ENCODE results near the gene GSTM3.

The GSTM3 gene

GRCh38 chr1:109765483-109765815 lies 24.6 kb upstream of the GSTM3 start:
- Histone ChIP-seq H3K9ac (ENCODE audit: low read length) (no peak overlapping the region), H3K4me1 (ENCODE audit: control insufficient read depth, low read depth, low read length) (no peaks in the 10 kb centered on the region), H3K4me3 (ENCODE audit: low read length) (no peak overlapping the region), H3K36me3 (ENCODE audit: control insufficient read depth, low read depth, low read length) (no peaks in the 10 kb centered on the region), H3K27ac (ENCODE audit: low read length) (no peak overlapping the region), H3K27me3 (ENCODE audit: control insufficient read depth, insufficient read depth, low read length) (no peaks in the 10 kb centered on the region), H3K9me3 (ENCODE audit: control insufficient read depth, low read depth, low read length) (no peaks in the 10 kb centered on the region)

GRCh38 chr1:109764561-109765482 lies 24.0 kb upstream of the GSTM3 start:
- H3K9ac ChIP-seq (ENCODE audit: low read length) = no peak overlapping the region
- no peak overlapping the region for H3K27ac ChIP-seq (ENCODE audit: low read length)
- H3K9me3 ChIP-seq (ENCODE audit: control insufficient read depth, low read depth, low read length) = no peaks in the 10 kb centered on the region
- no peaks in the 10 kb centered on the region for H3K36me3 ChIP-seq (ENCODE audit: control insufficient read depth, low read depth, low read length)
- no peak overlapping the region for H3K4me3 ChIP-seq (ENCODE audit: low read length)
- H3K27me3 ChIP-seq (ENCODE audit: control insufficient read depth, insufficient read depth, low read length) = no peaks in the 10 kb centered on the region
- H3K4me1 ChIP-seq (ENCODE audit: control insufficient read depth, low read depth, low read length) = no peaks in the 10 kb centered on the region

- Histone ChIP-seq H3K9ac (ENCODE audit: low read length) (no peak within 1 kb of the TSS), H3K9me3 (ENCODE audit: control insufficient read depth, low read depth, low read length) (no peaks in the 10 kb centered on the region), H3K36me3 (ENCODE audit: control insufficient read depth, low read depth, low read length) (no peaks in the 10 kb centered on the region), H3K27me3 (ENCODE audit: control insufficient read depth, insufficient read depth, low read length) (no peaks in the 10 kb centered on the region), H3K4me1 (ENCODE audit: control insufficient read depth, low read depth, low read length) (no peaks in the 10 kb centered on the region), H3K4me3 (ENCODE audit: low read length) (no peak within 1 kb of the TSS), H3K27ac (ENCODE audit: low read length) (no peak within 1 kb of the TSS)
Measured at GRCh38 chr1:109763646-109764415, 23.0 kb upstream of the GSTM3 start, which contains the start of gene EPS8L3. Gene EPS8L3 (minus strand): TSS chr1:109763923. CDS start chr1:109761749, 2,174 bp downstream.

- Histone ChIP-seq H3K27ac (ENCODE audit: low read length) (no peak overlapping the region), H3K9ac (ENCODE audit: low read length) (no peak overlapping the region), H3K4me3 (ENCODE audit: low read length) (no peak overlapping the region)
Measured at GRCh38 chr1:109762821-109763645, 22.2 kb upstream of the GSTM3 start.

GRCh38 chr1:109762039-109762585 lies 21.3 kb upstream of the GSTM3 start:
- Histone ChIP-seq H3K9me3 (ENCODE audit: control insufficient read depth, low read depth, low read length) (no peaks in the 10 kb centered on the region), H3K4me1 (ENCODE audit: control insufficient read depth, low read depth, low read length) (no peaks in the 10 kb centered on the region), H3K36me3 (ENCODE audit: control insufficient read depth, low read depth, low read length) (no peaks in the 10 kb centered on the region), H3K9ac (ENCODE audit: low read length) (no peak overlapping the region), H3K4me3 (ENCODE audit: low read length) (no peak overlapping the region), H3K27ac (ENCODE audit: low read length) (no peak overlapping the region), H3K27me3 (ENCODE audit: control insufficient read depth, insufficient read depth, low read length) (no peaks in the 10 kb centered on the region)

More at GRCh38 chr1:109762821-109763645, 22.2 kb upstream of the GSTM3 start:
- no peaks in the 10 kb centered on the region for H3K4me1 ChIP-seq (ENCODE audit: control insufficient read depth, low read depth, low read length)
- no peaks in the 10 kb centered on the region for H3K36me3 ChIP-seq (ENCODE audit: control insufficient read depth, low read depth, low read length)
- H3K9me3 ChIP-seq (ENCODE audit: control insufficient read depth, low read depth, low read length) = no peaks in the 10 kb centered on the region
- no peaks in the 10 kb centered on the region for H3K27me3 ChIP-seq (ENCODE audit: control insufficient read depth, insufficient read depth, low read length)

- Histone ChIP-seq H3K36me3 (ENCODE audit: control insufficient read depth, low read depth, low read length) (no peaks in the 10 kb centered on the region), H3K9ac (ENCODE audit: low read length) (no peak overlapping the region), H3K27ac (ENCODE audit: low read length) (no peak overlapping the region), H3K4me1 (ENCODE audit: control insufficient read depth, low read depth, low read length) (no peaks in the 10 kb centered on the region), H3K4me3 (ENCODE audit: low read length) (no peak overlapping the region), H3K27me3 (ENCODE audit: control insufficient read depth, insufficient read depth, low read length) (no peaks in the 10 kb centered on the region), H3K9me3 (ENCODE audit: control insufficient read depth, low read depth, low read length) (no peaks in the 10 kb centered on the region)
Measured at GRCh38 chr1:109761227-109762038, 20.6 kb upstream of the GSTM3 start.

- H3K4me3 ChIP-seq (ENCODE audit: low read length) = no peak overlapping the region
- no peaks in the 10 kb centered on the region for H3K27me3 ChIP-seq (ENCODE audit: control insufficient read depth, insufficient read depth, low read length)
- no peak overlapping the region for H3K9ac ChIP-seq (ENCODE audit: low read length)
- H3K9me3 ChIP-seq (ENCODE audit: control insufficient read depth, low read depth, low read length) = no peaks in the 10 kb centered on the region
- H3K36me3 ChIP-seq (ENCODE audit: control insufficient read depth, low read depth, low read length) = no peaks in the 10 kb centered on the region
- H3K4me1 ChIP-seq (ENCODE audit: control insufficient read depth, low read depth, low read length) = no peaks in the 10 kb centered on the region
- no peak overlapping the region for H3K27ac ChIP-seq (ENCODE audit: low read length)
Measured at GRCh38 chr1:109760581-109761226, 19.9 kb upstream of the GSTM3 start.

- Histone ChIP-seq H3K9me3 (ENCODE audit: control insufficient read depth, low read depth, low read length) (no peaks in the 10 kb centered on the region), H3K4me1 (ENCODE audit: control insufficient read depth, low read depth, low read length) (no peaks in the 10 kb centered on the region), H3K27me3 (ENCODE audit: control insufficient read depth, insufficient read depth, low read length) (no peaks in the 10 kb centered on the region), H3K27ac (ENCODE audit: low read length) (no peak overlapping the region), H3K9ac (ENCODE audit: low read length) (no peak overlapping the region), H3K4me3 (ENCODE audit: low read length) (no peak overlapping the region), H3K36me3 (ENCODE audit: control insufficient read depth, low read depth, low read length) (no peaks in the 10 kb centered on the region)
Measured at GRCh38 chr1:109759513-109760334, 18.9 kb upstream of the GSTM3 start.

GRCh38 chr1:109757936-109758786 lies 17.3 kb upstream of the GSTM3 start:
- Histone ChIP-seq H3K9me3 (ENCODE audit: control insufficient read depth, low read depth, low read length) (no peaks in the 10 kb centered on the region), H3K4me1 (ENCODE audit: control insufficient read depth, low read depth, low read length) (no peaks in the 10 kb centered on the region), H3K27me3 (ENCODE audit: control insufficient read depth, insufficient read depth, low read length) (no peaks in the 10 kb centered on the region), H3K27ac (ENCODE audit: low read length) (no peak overlapping the region), H3K9ac (ENCODE audit: low read length) (no peak overlapping the region), H3K36me3 (ENCODE audit: control insufficient read depth, low read depth, low read length) (no peaks in the 10 kb centered on the region), H3K4me3 (ENCODE audit: low read length) (no peak overlapping the region)
